HG03139 (cell line): ENCODE measurements around the gene CEACAM3.
"Not testable (repeated sequence)": the region's sequence is repeated elsewhere in the genome, so short reads cannot be mapped to it uniquely, and the experiment has no call there.

ENCODE experiments used
- ATAC-seq: cut with Tn5 transposase; IDR thresholded peaks from one replicate; pipeline ENCODE4 v1.9.1; 2021; ENCODE audit not compliant: unreplicated experiment

CEACAM3 gene

DNA sequence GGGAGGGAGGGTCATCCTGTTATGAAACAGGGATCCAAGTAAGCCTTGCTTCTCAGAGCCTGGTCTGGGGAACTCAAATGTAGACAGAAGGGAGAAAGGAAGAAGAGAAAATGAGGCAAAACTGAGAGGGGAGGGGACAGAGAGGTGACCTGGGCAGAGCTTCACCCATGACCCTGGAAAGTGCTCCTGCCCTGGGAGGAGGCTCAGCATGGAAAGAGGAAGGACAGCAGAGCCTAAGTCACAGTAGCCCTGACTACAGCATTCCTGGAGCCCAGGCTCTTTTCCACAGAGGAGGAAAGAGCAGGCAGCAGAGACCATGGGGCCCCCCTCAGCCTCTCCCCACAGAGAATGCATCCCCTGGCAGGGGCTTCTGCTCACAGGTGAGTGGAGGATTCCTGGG is at the start of gene CEACAM3:
Gene CEACAM3 (plus strand): TSS at position 226 of the 400 bp plus-strand sequence. CDS start 91 bp downstream, at position 317.
- ATAC-seq = no peak

DNA sequence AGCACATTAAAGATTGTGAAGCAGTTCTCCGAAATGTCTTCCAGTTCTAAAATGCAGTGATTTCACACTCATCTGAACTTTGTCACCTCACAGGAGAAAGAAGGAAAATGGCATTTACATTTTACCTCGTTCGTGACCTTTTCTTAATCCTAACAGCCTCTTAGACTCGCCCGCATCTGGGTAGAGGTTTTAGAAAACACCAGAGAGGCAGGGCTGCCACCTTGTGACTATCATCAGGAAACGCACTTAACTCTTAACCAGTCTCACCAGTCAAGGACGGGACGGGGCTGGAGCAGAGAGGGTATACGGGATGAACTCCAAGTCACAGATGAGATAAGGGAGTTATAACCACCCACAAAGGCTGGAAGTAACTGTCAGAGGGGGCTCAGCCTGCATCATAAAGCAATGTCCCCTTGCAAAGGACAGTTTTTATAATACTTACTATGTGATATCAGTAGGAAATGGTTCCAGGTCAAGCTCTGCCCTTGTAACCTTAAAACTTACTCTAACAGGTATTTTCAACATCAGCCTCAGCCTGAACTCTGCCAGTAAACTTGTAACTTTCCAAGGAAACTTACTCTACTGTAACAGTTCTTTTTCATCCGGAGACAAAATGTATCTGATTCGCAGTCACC is 49.7 kb upstream of the CEACAM3 start:
- no peak for ATAC-seq

DNA sequence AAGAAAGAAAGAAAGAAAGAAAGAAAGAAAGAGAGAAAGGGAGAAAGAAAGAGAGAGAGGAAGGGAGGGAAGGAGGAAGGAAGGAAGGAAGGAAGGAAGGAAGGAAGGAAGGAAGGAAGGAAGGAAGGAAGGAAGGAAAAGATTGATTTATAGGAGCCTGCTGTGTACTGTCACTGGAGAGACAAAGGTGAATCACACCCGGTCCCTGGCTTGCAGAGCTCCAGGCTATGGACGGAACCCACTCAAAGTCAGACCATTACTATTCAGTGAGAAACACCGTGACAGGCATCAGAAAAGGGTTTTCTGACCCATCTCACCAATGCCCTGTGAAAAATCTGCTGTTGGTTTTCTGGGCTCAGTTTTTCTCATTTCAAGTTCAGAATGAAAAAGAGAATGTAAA is 48.4 kb upstream of the CEACAM3 start:
- ATAC-seq = no peak

DNA sequence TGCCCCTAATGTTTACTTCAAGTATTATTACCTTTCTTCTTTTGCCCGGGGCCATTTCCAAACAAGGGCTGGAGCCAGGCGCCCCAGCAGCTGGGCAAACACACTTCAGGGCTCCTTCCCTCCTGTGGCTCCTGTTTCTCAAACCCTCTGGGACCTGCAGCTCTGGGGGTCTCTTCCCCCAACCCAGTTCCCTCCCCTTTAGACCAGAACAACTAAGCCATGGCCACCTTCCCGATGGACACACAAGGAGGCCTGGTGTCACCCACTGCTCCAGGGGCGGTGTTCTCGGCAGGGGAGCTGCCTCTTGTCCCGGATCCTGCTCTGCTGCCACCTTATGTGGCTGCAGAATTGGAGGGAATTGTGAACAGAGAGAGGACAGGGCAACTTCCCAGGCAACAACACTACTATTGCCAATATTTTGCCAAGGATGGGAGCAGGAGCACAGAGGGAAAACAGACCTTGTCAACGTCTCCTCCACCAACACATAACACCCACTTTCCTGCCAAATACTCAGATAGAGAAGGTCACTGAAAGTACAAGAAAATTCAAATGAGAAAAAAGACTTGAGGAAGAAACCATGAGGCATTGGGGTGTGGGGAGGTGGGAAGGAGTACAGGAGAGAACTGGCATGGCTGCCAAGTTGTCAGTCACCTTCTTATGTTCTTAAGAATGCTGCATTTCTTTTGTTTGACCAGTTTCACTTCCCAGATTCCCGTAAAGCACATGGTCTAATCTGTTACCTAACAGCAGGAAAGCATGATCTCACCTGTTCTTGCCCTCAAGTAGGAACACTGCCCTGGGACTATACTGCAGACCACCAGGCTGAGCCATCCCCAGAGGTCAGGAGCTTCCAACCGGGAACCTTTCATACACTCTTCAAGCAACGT is 45.9 kb upstream of the CEACAM3 start:
- not testable (repeated sequence) for ATAC-seq

DNA sequence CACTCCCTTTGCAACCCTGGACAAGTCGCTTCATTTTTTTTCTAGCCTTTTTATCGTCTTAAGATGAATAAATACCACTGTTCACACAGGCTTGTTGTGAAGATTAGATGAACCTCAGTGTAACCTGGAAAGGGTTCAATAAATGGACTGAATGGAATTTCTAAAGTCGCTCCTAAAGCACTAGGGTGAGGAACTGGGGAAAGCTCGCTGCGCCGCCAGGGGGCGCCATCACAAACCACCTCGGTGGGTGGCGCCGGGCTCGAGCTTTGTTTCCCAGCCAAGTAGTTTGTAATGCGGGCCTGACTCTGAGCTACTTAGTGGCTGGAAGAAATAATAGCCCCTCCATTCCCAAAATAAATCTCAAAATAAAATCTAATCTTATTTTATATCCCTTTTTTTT is 43.2 kb upstream of the CEACAM3 start:
- ATAC-seq = no peak

DNA sequence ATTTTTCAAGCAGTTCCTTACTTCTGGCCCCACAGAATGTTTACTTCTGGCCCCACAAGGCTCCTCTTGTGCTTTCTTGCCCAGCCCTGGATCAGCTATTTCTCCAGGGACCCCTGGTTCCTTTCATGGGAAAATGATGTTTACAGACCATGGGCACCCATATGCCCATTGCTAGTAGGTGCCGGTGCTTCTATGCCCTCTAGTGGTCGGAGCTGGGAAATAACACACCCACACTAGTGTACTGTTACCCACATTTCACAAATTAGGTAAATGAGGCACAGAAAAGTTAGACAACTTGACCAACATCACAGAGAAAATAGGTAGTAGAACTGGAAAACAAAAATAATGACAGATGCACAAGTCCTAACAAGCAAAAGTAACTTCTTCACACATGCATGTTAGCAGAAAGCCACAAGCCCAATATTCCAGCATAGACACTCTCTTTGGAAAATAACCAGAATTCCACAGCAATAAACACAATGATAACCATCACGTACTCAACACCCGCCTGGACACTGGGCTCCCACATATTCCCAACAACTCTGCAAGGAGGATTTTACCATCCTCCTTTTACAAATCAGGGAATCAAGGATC is 42.4 kb upstream of the CEACAM3 start:
- no peak for ATAC-seq

DNA sequence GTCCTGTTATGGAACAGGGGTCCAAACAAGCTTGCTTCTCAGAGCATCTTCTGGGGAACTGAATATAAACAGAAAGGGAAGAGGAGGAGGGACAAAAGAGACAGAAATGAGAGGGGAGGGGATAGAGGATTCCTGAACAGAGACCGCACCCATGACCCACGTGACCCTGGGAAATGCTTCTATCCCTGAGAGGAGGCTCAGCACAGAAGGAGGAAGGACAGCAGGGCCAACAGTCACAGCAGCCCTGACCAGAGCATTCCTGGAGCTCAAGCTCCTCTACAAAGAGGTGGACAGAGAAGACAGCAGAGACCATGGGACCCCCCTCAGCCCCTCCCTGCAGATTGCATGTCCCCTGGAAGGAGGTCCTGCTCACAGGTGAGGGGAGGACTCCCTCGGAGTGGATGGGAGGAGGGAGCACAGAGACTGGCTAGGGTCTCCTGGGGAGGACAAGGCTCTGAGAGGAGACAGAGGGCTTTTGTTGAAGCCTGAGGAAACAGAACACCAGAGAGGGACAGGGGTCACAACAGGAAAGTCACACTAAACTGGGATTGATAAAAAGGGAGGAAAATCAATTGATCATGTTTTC is 41.0 kb upstream of the CEACAM3 start, which contains the start of gene CEACAM6:
Gene CEACAM6 (plus strand): TSS at position 203 of the 586 bp plus-strand sequence. CDS start 109 bp downstream, at position 312.
- ATAC-seq = no peak

DNA sequence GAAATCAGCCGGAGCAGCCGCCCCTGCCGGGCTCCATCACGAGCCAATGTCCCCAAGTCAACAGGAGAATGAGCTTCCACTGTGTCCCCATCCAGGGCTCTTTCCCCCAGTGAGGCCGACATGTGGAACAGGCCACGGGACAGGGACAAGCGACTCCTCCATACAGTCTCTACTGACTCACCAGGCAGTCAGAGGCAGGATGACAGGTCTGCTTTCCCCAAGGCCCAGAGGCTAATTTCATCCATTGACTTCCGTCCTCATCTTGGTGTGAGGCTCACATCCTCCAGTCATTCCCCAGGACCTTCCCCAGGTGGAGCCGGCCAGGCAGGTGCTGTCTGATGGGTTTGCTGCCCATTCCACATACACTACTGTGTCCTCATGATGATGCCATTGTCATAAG is 37.5 kb upstream of the CEACAM3 start:
- no peak for ATAC-seq

DNA sequence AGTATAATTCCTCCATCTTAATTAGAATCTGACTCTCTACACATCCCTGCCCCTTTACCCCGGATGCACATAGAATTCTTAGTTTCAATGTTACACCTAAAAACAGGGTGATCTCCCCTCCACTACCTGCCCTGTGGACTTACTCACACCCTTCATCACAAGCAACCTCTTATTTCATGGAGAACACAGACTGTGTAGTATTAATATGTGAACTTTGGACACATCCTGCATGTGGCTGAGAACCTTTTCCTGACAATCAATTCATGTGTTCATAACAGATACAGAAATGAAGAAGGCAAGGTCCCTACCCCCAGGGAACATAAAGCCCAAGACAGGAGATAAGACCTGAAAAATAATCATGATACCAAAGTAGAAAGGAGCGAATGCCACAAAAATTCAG is 29.3 kb upstream of the CEACAM3 start:
- ATAC-seq = no peak

DNA sequence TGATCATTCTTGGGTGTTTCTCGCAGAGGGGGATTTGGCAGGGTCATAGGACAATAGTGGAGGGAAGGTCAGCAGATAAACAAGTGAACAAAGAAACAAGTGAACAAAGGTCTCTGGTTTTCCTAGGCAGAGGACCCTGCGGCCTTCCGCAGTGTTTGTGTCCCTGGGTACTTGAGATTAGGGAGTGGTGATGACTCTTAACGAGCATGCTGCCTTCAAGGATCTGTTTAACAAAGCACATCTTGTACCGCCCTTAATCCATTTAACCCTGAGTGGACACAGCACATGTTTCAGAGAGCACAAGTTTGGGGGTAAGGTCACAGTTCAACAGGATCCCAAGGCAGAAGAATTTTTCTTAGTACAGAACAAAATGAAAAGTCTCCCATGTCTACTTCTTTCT is 28.3 kb upstream of the CEACAM3 start:
- not testable (repeated sequence) for ATAC-seq

DNA sequence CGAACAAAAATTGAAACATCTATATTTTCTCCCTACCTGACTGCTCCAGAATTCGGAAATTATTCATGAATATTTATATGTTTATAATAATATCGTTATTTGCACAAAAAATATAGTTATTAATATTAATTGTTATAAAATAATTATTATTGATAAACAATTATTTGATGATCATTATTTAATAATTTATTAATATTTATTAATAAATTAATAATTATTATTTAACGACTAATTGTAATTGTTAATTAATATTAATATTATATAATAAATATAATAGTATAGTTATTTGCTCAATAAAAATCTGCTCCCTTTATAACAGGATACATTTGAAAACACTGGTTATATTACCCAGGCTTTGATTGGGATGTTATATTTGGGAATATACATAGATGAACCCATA is 26.8 kb upstream of the CEACAM3 start:
- ATAC-seq = no peak

DNA sequence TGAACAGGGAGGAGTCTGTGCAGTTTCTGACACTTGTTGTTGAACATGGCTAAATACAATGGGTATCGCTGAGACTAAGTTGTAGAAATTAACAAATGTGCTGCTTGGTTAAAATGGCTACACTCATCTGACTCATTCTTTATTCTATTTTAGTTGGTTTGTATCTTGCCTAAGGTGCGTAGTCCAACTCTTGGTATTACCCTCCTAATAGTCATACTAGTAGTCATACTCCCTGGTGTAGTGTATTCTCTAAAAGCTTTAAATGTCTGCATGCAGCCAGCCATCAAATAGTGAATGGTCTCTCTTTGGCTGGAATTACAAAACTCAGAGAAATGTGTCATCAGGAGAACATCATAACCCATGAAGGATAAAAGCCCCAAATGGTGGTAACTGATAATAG is 25.0 kb upstream of the CEACAM3 start:
- ATAC-seq = no peak

DNA sequence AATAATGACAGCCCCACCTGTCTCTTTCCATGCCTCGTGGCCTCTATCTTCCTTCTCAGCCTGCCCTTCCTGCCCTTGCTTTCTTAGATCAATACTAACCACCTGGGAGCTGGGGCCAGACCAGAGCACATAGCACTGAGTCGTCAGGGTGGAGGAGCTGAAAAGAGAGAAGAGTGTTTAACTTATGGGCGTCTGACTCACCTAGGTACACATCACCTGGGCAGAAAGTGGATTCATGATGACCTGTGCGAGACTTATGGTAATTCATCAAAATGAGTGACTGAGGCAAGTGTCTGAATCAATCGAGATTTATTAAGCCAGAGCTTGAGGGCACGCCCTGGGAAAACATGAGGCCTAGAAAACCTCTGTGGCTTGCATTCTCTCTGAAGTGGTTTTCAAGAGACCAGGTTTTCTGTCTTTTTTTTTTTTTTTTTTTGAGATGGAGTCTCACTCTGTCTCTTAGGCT is 21.8 kb upstream of the CEACAM3 start:
- ATAC-seq = no peak

DNA sequence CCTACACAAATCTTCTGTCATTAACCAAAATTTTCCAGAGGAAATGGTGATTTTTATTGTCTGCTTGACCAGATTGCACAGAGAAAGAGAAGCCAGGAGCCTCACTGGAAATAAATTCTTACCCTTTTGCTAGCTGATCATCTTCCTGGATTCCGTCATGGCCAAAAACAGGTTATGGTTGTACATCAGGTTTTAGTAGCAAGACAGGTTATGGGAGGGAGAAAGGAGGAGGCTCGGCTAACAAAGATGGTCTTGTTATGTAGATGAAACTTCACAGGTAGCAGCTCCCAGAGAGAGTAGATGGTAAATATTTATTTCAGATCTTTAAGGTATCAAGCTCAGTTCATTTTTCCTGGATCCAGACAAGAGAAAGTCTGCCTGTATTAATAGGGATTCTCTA is 19.7 kb upstream of the CEACAM3 start:
- ATAC-seq = no peak

DNA sequence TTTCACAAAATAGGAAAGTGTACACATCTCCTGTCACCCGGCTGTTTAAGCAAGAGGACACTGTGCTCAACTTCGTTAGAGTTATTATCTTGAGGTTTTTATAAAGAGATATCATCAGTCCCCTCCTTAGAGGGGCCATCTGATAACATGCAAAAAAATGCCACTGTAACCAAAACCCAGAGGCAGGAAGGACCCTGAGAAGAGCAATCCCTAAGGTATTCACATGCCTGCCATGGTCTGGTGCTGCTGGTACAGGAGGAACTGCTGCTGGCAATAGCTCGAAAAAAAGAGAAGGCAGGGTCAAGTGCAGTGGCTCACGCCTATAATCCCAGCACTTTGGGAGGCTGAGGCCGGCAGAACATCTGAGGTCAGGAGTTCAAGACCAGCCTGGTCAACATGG is 12.8 kb upstream of the CEACAM3 start:
- ATAC-seq = no peak

DNA sequence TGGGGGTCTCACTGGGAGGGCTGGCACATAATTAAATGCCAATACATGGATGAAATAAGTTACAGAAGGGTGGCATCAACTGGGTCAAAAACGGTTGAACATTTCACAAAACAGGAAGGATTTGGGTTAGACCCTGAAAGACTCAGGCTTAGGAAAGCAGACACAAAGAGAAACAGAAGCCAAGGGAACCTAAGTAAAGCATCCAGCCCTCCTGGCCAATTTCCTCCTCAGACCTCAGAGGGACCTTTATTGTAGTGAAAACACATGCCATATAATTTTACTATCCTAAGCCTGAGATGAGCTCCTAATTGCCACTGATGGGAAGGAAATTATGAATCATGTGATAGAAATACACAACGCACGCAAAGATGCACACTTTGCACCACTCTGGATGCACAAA is 12.1 kb upstream of the CEACAM3 start:
- ATAC-seq = no peak

DNA sequence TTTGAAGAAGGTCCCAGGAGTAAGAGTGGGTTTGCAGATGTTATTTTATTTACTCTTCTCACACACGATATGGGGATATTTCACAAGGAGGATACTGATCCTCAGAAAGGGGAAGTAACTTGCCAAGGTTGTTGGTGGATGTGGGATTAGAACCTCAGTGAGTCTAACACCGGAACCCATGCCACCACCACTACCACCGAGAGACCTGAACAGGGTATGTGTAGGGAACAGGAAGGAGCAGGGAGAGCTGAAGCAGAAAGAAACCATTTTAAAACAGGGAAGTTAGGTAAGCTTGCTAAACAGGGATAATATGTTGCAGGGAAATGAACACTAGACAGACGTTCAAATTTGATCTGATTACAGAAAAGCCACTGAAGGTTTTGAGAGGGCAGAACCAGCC is 11.6 kb upstream of the CEACAM3 start:
- no peak for ATAC-seq

DNA sequence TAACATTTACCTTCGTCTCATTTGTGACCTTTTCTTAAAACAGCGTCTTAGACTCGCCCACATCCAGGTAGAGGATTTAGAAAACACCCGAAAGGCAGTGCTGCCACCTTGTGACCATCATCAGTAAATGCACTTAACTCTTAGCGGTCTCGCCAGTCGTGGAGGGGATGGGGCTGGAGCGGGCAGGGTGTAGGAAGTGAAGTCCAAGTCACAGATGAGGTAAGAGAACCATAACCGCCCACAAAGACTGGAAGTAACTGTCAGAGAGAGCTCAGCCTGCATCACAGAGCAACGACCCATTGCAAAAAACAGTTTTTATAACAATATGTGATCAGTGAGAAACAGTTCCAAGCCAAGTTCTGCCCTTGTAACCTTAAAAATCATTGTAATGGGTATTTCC is 10.7 kb upstream of the CEACAM3 start:
- no peak for ATAC-seq

DNA sequence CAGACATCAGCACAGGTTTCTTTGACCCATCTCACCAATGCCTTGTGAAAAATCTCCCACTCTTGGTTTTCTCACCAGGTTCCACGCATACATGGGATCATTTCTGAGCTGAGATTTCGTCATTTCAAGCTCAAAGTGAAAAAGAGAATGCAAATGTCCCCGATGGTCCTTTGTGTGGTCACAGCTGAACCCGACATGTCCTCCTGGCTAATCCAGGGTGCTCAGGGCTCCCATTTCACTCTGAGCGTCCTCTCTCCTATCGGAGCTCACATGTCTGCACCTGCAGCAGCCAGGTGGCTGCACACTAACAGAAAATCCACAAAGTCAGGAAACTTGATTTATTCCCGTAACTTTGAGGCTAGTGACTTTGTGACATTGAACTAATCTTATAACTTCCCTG is 9.3 kb upstream of the CEACAM3 start:
- no peak for ATAC-seq

DNA sequence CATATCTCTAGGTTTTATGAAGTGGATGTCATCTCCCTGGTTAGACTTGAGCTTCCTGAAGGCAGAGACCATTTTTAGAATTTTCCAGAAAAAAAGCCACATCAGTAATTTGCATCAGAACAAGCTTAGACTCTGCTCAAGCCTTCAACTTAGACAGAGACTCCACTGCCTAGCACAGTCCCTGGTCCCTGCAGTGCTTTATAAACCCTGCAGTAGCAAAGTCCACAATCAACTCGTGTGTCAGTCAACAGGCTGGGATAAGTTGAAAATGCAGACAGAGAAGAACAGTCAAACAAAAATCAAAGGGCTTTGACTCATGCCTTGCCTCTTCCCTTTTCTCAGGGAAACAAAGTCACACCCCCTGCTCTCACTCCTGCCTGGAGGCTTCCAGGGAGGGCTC is 7.9 kb upstream of the CEACAM3 start:
- ATAC-seq = not testable (repeated sequence)

DNA sequence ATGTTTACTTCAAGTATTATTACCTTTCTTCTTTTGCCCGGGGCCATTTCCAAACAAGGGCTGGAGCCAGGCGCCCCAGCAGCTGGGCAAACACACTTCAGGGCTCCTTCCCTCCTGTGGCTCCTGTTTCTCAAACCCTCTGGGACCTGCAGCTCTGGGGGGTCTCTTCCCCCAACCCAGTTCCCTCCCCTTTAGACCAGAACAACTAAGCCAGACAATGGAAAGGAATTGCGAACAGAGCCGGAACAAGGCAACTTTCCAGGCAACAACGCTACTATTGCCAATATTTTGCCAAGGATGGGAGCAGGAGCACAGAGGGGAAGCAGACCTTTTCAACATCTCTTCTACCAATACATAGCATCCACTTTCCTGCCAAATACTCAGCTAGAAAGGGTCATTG is 7.3 kb upstream of the CEACAM3 start:
- ATAC-seq = not testable (repeated sequence)
